Stimulated activated CD4-positive, alpha-beta T cell treated with anti-CD3 and anti-CD28 coated beads, Interleukin-1b, Interleukin-23, amount 100 ng/mL, for 1 hour (primary cell): ENCODE data around the gene TMEM273.

Experiments
- DNase-seq, 2 donors: peaks; one replicate each; pipeline ENCODE4 v3.0.0-alpha.2; 2020; ENCODE audit warnings: low read depth in 2 of 2

TMEM273 gene

DNA sequence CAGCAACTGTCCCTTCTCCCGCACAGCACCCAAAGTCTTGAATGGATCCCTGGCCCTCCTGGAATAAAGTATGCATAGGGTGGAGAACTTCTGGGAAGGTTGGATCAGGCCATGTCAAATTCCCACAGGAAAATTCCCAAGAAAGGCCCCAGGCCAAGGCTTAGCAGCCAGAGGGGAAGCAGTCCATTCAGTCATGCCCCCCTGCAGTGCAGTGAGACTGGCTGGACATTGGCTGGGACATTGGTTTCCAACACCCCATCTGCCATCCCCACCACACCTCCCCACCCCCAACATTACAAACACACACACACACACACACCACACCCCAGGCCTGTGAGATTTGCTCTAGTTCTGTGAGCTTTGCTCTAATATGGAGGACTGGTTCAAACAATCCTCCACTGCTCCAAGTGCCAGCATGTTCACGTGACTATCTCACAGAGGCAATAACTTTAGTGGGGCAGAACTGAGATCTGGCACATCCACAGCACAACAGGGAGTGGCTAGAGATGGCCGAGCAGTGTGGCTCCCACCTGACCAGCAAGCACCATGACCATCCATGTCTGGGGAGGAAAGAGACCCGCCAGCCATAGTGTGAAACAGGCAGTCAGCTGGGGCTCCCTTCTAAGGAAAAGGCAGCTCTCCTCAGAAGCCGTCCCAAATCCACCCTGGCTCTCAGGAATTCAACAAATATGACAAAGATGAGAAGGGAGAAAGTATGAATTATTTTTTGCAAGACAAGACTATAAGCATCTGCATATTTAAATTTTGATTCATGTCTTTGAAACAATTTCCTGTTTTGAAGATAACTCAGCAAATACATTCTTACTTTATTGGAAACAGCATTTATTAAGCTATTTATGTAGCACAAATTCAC lies 47.6 kb downstream of the TMEM273 start:
- no peak for DNase-seq

DNA sequence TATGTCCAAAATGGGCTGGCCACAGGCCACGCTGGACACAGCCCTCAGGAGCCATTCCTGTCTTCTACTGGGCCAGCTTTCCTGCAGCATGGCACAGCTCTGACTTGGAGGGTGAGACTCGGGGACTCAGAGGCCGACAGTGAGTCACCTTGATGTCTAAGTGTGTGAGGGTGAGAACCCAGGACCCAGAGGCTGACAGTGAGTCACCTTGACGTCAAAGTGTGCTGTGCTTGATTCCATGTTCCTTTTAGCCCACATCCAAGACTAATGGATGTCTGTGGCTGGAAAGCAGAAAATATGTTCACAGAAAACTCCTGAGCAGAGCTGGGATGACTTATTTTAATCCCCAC lies 48.4 kb downstream of the TMEM273 start:
- DNase-seq, result no peak

DNA sequence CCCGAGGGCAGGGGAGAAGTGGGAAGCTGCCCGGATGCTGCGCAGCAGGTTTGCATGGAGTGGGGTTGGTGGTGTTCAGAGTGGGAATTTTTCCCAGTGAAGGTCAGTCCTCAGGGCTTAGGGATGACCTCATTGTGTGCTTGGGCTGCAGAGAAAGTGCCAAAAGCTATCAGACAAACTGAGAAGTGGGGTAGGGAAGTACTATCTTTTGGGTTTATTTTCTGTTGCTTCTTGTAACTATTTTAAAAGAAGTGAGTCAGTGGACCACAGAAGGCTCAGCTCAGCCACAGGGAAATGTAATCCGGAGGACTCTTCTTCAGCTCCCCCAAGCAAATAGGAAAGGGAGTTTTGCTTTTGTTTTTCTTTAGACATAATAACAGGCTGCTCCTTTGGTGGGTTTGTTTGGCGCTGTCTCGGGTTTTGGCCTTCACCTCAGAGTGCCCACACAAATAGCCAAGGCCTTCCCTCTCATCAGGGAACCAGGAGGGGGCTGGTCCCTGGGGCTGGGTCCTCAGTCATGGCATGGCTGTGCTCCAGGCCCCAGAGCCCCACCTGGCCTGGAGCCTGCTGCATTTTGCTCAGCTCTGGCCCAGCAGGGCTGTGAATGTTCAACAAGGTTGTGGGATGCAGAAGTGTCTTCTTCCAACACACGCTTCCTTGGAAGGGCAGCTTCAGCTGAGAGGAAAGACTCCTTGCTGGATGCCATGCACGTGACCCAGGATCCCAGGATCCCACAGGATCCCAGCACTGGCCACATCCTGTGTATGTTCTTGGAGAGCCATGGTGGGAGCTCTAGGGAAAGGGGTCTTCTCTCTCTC lies 49.0 kb downstream of the TMEM273 start:
- no peak for DNase-seq

DNA sequence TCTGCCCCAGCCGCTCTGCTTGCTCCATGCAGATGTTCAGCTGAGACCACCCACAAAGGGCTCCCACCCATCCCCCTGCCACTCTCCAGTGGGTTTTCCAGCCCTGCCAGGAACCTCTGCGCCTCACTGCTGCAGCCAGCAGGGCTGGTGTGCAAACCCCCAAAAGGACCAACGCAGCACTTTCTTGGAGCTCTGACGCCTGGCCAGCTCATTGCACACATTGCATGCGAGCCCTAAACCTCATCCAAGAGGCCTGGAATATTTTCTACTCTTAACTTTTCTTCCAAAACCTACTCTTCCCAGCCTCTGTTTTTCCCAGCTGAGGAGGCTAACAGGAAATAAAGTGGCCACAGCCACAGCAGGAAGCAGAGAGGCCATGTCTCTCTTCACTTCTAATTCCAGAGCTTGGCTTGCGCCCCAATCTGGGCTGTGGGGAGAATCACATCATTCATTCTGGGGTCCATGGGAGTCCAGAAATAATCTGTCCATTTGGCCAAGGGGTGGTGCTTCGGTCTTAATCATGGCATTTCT lies 49.8 kb downstream of the TMEM273 start:
- DNase-seq, result no peak

DNA sequence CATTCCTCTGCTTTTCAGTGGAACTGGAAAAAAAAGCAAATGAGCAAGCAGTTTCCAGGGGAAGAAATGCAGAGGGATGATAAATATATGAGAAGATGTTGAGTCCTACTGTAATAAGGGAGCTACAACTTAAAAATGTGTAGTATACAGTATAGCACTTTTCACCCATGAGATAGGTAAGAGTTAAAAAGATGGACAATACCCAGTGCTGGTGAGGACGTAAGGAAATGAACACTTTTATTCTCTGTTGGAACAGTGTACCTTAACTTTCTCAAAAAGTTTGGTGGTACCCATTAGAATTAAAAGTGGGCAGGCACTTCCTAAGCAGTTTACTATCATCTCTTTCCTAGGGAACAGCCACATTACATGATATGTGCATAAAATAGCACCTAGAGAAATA lies 51.7 kb downstream of the TMEM273 start:
- no peak for DNase-seq

DNA sequence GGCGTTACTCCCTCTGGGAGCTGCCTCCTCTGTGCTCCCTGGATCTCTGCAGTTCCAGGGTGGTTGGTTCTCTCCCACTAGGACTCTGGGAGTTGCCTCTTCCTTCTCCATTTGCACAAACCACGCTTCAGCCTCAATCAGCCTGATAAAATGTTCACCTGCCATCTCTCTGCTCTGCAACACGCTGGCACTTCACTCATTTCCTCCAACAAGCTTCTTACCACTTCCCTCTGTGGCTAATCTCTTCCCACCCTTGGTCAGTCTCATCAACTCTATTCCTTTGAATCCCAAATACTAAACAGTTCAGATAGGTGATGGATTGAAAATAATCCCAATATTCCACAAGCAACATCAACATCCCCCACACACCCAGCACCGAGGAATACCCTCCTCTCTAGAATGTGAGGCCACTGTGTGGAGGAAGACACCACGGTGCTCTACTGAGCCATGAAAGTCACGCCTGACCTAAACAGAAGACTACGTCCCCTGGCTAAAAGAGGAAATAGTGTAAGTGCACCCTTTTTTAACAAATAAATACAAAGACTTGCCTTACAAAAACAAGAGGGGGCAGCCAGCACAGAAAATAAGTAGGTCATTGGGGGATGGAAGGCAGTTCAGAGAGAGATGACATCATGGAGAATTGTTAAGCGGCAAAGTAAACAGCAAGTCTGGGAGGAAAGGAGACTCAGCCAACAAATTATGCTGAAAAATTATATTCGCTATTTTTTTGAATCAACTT lies 52.4 kb downstream of the TMEM273 start:
- no peak for DNase-seq

DNA sequence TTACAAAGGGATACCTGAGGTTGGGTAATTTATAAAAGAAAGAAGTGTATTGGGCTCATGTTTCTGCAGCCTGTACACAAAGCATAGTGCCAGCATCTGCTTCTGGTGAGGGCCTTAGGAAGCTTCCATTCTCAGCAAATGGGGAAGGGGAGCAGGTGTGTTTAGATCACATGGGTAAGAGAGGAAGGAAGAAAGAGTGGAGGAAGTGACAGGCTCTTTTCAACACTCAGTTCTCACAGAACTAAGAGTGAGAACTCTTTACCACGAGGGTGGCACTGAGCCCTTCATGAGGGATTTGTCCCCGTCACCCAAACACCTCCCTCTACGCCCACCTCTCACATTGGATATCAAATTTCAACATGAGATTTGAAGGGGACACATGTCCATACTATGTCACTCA lies 53.9 kb downstream of the TMEM273 start:
- DNase-seq, result no peak

DNA sequence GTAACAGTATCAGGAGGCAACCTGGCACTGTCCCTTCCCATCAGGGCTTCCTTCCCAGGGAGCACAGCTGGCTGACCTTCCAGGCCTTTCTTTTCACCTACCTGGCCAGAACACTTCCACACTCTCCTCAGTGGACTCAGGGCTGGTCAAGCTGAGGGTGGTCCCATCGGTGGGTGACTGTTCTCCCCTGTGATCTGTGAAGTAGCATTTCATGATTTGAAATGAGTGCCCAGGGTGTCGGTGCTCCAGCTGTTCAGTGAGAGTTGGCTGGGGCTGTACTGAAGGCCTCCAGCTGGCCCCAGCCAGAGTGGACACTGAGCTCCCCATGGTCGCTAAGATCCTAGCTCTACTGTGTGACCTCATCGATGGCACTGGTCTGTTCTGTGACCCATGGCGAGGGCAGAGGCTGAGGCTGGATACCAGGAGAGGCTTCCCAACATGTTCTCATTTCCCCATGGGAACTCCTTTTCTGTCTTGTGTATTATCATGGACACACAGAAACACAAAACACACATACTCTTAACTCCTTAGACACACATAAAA lies 54.4 kb downstream of the TMEM273 start, which contains the start of gene FAM170B:
FAM170B (minus strand) TSS at position 316 of the 543 bp plus-strand sequence; CDS start at position 213, 103 bp downstream.
- no peak for DNase-seq

DNA sequence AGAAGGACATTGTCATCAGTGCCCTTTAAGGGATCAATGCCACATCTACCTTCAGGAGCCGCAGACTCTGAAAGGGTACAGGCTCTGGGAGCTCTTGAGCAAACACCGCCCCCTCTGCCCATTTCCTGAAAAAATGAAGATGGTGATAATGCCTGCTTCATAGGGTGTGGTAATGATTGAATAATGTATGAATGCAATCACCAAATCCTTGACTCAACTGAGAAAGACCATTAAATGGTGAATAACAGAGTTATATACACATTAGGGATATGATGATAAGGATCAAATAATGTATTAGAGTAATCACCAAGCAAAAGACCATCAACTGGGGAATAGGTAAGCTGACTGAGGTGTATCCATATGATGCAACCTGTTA lies 55.8 kb downstream of the TMEM273 start:
- no peak for DNase-seq

DNA sequence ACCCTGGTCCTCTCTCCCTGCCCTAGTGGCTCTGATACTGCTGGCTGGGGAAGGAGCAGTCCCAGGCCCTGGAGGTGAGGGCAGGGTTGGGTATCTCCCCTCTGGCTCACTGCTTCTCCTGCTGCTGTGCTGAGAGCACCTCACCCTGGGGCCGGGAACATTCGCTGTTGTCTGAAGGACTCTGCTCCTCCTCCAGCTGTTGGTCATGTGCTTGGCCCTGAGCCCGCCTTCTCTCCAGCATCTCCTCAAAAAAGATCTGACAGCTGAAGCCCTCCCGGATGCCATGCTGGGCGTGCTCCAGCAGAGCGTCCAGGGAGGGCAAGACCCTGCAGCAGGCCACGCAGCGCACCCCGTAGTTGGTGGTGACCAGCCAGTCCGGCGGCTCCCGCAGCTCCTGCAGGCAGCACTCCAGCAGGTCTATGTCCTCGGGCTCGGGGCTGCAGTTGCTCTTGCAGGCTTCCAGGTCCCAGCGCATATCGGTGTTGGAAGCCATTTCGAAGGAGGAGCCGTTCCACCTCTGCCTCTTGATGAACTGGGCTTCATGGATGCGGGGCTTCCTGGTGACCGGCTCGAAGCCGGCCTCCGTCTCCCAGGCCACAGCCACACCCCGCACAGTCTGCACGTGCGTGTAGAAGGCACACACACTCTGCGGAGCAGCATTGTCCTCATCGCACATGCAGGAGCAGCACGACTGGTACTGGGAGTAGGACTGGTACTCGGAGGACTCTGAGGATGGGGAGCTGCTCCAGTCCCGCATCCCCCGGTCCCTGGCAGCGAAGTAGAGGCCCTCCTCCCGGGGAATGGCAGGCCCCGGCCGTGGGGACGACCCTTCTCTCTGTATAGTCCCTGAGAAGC lies 56.5 kb downstream of the TMEM273 start:
- no peak for DNase-seq

DNA sequence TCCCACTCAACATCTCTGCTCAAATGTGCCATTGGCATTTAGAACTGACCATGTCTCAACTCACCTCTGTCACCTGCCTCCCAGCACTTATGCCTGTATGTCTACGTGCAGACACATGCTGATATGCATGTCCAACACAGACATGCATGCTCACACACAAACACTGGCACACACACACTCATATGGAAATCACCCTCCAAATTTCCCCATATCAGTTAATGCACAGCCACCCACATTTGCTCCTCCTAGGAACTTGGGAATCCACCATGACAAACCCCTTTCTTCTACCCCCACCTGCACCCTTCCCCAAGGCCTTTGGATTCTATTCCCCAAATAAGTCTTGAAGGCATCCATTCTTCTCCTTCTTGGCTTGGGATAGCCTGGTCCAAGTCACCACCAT lies 58.8 kb downstream of the TMEM273 start:
- no peak for DNase-seq

DNA sequence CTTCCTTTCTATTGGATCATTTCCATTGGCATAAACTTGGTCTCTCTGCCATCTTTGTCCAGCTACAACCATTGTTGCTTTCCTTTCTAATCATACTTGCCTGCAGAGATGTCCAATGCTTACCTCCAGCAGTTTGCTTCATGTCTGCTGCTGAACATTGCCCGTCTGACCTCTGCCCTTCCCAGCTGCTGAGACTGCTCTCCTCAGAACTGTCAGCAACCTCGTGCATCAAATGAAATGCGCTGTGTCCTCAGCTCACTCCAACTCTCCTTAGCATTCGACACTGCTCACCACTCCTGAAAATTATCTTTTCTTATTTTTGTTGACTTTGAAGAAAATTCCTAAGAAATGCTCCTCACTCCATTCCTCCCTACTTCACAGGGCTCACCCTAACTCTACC lies 59.3 kb downstream of the TMEM273 start:
- no peak for DNase-seq

DNA sequence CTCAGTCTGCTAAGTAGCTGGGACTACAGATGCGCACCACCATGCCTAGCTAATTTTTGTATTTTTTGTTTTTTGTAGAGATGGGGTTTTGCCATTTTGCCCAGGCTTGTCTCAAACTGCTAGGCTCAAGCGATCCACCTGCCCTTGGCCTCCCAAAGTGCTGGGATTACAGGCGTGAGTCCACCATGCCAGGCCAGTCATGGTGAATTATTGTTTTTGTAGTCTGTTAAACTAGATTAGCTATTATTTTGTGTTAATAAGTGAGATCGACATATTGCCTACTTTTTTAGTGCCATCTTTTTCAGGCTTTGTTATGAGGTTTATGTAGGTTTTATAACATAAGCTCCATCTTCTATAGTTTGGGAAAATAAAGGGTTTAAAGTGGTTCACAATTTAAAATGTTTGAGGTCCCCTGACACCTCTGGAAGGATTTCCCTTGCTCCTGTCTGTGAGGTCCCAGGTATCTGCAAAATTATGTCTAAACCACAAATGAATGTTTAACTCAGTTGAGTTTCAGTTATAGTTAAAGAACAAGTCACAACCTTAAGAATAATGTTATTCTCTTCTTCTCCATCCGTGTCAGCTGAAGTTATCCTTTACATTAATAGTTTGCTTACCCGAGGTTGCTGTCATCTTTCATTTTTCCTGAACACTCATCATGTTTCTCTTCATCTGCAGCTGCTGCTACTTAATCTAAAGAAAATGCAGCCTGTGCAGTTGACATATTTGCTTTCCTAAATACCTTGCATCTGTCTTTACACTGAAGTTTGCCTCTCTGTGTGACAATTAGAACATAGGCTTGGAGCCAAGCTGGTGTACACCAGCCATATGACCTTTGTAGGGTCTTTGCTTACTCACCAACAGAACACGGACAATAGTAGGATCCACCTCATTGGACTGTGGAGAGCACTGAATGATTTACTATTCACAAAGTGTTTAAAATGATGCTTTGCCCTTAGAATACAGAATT lies 63.9 kb downstream of the TMEM273 start:
- DNase-seq, result no peak

DNA sequence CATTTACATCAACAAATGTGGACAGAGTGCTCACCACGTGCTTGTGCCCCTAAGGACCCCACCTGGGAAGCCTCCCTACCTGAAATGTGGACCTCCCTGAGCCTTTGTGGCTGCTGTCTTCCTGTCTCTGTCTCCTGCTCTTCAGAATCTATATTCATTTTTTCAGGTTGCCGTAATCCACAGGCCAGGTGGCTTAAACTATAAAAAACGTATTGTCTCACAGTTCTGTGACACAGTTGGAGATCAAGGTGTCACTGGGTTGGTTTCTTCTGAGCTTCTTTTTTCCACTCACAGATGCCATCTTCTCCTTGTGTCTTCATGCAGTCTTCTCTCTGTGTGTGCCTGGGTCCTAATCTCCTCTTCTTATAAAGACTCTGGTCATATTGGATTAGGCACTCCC lies 67.3 kb downstream of the TMEM273 start:
- no peak for DNase-seq

DNA sequence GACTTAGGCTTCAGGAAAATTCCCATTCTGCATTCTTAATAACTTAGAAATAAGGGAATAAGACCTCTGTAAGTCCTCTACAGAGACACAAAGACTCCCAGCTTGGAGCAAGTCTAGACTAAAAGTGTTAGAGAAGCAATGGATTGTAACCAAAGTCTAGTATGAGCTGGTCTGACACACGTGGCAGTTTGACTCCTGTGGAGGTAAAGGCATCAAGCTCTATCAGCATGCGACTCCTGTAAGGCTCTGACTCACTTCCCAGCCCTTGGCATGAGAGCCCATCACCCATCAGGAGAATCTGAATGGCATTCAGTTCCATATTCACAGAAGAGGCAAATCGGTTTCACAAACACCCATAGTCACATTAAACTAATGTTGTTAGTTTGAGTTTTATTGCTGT lies 68.4 kb downstream of the TMEM273 start:
- DNase-seq, result no peak

DNA sequence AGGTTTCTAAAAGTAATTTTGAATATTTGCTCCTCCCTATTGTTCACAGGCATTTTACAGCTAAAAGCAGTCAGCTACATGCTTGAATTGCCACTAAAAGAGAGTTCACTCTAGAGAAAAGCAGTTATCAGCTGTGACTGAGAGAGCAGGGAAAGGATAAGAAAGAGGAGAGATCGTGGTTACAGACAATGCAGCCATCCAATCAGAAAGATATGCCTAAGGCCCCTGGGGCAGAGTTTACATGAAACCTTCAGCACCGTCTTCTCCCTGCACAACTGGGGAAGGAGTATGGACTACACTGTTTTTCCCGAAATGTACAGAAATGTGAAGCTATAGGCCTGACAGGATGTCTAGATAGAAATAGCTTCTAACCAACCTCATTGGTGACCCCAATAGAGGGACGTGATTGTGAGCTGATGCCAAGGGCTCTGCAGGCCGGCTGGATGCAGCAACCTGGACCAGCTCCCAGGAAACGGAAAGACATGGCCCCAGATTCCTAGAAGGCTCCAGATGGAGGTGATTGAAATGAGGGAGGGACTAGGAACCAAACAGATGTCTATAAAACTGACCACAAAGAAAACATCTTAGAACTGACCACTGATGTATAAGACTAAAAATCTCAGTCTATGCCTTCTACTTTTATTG lies 69.6 kb downstream of the TMEM273 start:
- no peak for DNase-seq

DNA sequence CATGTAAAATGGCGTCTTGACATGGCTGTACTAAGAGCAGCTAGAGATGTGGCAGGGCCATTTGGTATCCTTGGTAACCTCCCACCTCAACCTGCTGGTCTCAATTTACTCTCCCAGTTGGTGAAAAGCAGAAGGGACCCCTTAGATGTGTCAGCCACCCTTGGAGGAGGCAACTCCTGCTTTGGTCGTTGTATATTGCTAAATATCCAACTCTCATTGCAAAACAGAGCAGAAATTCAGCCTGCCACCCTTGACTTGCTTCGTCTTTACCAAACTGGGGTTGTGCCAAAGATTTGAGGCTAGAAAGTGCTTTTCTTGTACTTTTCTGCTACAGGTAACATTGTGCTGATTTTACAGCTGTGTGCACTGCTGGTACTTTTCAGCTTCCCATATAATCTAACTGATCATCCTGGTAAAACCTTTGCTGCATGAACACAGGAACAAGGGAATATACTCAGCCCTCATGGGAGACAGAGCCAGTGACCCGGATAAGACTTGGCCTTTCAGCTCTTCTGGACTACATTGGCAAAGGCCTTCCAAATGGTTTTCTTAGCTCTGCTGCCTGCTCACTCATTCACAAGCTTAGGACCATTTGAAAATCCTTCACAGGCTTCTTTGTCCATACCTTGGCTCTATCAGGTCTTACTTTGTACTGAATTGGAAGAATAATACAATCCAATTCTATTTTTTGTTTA lies 70.7 kb downstream of the TMEM273 start:
- DNase-seq, result no peak
